Osteoblast (primary cell): ENCODE results near the gene FAM117B. TPM values are rescaled to one million over a fixed set of nuclear protein-coding genes. Genes with fewer than 3 reads are reported as not detected.

Experiments
- DNase-seq: peaks from one replicate; pipeline ENCODE4 v3.0.0; 2011; ENCODE audit warnings: low spot score, mixed read lengths; ENCODE audit not compliant: insufficient read length; ENCODE audit errors: missing footprints
- H2AFZ ChIP-seq: 2 replicates; pipeline ENCODE4 v1.6.0; 2011; ENCODE audit warnings: mild to moderate bottlenecking, low read length
- H3K27ac ChIP-seq: 2 replicates; pipeline ENCODE4 v1.5.1; 2011; ENCODE audit warnings: mild to moderate bottlenecking, low read depth, low read length, moderate library complexity
- H3K27me3 ChIP-seq: 2 replicates; pipeline ENCODE4 v1.6.0; 2012; ENCODE audit warnings: mild to moderate bottlenecking, control low read depth, inconsistent platforms, low read length, moderate library complexity; ENCODE audit not compliant: insufficient read depth
- H3K36me3 ChIP-seq: 2 replicates; pipeline ENCODE4 v1.5.1; 2011; ENCODE audit warnings: mild to moderate bottlenecking, low read length, control low read depth, moderate library complexity; ENCODE audit not compliant: insufficient read depth
- H3K4me1 ChIP-seq: 2 replicates; pipeline ENCODE4 v1.5.1; 2011; ENCODE audit warnings: mild to moderate bottlenecking, low read length, control low read depth, moderate library complexity; ENCODE audit not compliant: insufficient read depth
- H3K4me2 ChIP-seq: 2 replicates; pipeline ENCODE4 v1.6.0; 2011; ENCODE audit warnings: mild to moderate bottlenecking, low read length; ENCODE audit not compliant: insufficient read depth
- H3K4me3 ChIP-seq: fragments of 200-600 bp; sonication (generic); 3 replicates; pipeline ENCODE4 v1.5.1; 2012; ENCODE audit warnings: mild to moderate bottlenecking, low read length, inconsistent platforms; ENCODE audit not compliant: insufficient read depth
- H3K79me2 ChIP-seq: 2 replicates; pipeline ENCODE4 v1.6.0; 2012; ENCODE audit warnings: mild to moderate bottlenecking, low read length, control low read depth, inconsistent platforms; ENCODE audit not compliant: insufficient read depth
- H3K9me3 ChIP-seq: 2 replicates; pipeline ENCODE4 v1.5.1; 2011; ENCODE audit warnings: low read depth, low read length, control low read depth
- H4K20me1 ChIP-seq: 2 replicates; pipeline ENCODE4 v1.6.0; 2012; ENCODE audit warnings: mild to moderate bottlenecking, low read length, control low read depth; ENCODE audit not compliant: insufficient read depth
- CTCF ChIP-seq: IDR thresholded peaks from 2 replicates; pipeline ENCODE4 v1.5.1; 2011; ENCODE audit warnings: mild to moderate bottlenecking, low read depth, low read length, moderate library complexity; ENCODE audit errors: extremely low read depth
- total RNA-seq: library from RNA; depleted of rRNA; stranded (reverse); fragments of >200 nt; gene quantifications from 2 replicates; pipeline ENCODE4 v1.2.3, GENCODE V29; 2012

FAM117B gene
- total RNA-seq, 1 donor: 2.9 TPM

DNA sequence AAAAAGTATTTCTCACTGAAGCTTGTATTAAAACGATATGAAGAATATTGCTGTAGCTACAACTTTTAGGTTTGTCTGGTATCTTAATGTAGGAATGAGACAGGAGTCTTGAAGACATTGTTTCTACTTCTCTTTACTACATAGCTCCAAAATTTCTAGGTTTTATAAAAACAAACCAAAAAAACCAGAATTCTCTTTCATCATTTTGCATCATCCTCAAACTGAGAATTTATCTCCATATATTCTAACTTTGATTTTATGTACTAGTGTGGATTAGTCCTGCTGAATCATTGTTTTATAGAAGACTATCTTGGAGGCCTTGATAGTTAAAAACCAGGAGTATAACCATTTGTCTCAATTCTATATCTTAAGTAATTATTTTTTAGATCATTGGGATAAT is 136.6 kb downstream of the FAM117B start:
- Histone ChIP-seq H3K9me3 (no peaks in the 10 kb centered on the region), H3K36me3 (no peaks in the 10 kb centered on the region)
- peak; percentile 22 for DNase-seq

DNA sequence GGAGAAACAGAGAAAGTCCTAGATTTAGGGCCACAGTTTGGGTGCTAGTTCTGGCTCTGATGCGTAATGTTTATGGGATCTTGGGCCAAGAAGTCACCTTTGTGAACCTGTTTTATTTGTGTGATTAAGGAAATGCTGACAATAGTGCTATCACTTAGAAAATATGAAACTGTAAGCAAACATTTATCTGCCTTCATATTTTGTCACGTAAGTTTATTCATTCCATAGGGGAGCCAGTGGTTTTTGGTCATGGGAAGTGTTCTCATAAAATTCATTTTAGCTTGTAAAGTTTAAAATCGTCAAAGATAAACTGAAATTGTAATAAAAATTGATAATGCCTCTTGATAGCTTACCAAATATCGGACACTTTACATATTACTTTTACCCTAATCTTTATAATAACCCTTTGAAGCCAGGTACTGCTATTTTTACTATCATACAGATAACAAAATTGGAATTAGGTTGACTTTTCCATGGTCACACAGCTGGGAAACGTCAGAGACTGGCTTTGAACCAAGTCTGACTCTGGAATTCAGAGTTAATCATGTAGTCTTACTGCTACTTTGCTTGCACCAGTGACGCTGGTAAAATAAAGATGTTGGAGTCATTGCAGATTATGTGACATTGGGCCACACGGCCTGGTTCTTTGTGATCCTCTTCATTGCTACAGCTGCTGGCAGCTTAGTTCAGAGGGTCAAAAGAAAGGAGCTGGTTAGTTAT is 137.1 kb downstream of the FAM117B start:
- Histone ChIP-seq H4K20me1 (no peaks in the 10 kb centered on the region), H3K36me3 (no peaks in the 10 kb centered on the region), H3K9me3 (no peaks in the 10 kb centered on the region), H3K27me3 (no peaks in the 10 kb centered on the region), H3K27ac (no peak overlapping the region), H3K4me2 (no peak overlapping the region), H3K79me2 (no peaks in the 10 kb centered on the region), H3K4me1 (no peaks in the 10 kb centered on the region), H2AFZ (no peak overlapping the region), H3K4me3 (no peak overlapping the region)
- TF ChIP-seq CTCF: no peak
- DNase-seq: peak; percentile 3

More for the DNA sequence above, 136.6 kb downstream of the FAM117B start:
- H3K4me3 ChIP-seq: no peak overlapping the region
- no peaks in the 10 kb centered on the region for H3K79me2 ChIP-seq
- H4K20me1 ChIP-seq: no peaks in the 10 kb centered on the region
- H3K27ac ChIP-seq: no peak overlapping the region
- H3K4me2 ChIP-seq: no peak overlapping the region
- no peaks in the 10 kb centered on the region for H3K27me3 ChIP-seq
- TF ChIP-seq CTCF: no peak
- H3K4me1 ChIP-seq: no peaks in the 10 kb centered on the region
- no peak overlapping the region for H2AFZ ChIP-seq

DNA sequence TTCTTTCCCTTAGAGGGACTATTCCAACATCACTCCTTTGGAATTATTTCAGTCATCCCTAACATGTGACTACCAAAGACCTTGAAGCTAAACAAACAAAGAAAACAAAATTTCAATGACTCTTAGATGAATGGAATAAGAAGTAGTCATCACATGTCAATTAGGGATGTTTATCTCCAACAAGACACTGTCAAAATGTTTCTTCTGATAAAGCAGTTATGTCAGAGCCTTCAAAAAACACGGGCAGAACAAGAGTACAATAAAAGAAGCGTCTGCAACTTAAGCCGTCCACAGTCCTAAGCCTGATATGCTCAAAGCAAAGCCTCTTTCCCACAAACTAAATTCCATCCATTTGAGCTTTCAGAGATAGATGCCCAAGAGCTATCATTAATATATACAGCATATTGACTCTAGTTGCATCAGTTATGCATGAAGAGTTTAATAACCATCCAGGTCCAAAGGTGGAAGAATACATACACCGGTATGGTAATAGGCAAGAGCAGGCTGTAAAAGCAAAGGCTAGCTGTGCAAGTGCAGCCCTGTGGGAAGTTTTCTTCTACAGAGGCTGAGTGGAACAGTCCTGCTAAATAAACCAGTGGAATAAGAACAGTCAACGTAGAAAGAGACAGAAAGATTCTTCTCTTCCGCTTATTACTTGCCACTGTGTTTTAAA is 138.7 kb downstream of the FAM117B start:
- Histone ChIP-seq H3K4me1 (no peaks in the 10 kb centered on the region), H3K4me2 (no peak overlapping the region), H3K4me3 (no peak overlapping the region), H4K20me1 (no peaks in the 10 kb centered on the region), H3K79me2 (no peaks in the 10 kb centered on the region), H2AFZ (no peak overlapping the region), H3K9me3 (no peaks in the 10 kb centered on the region), H3K27me3 (no peaks in the 10 kb centered on the region), H3K27ac (no peak overlapping the region), H3K36me3 (no peaks in the 10 kb centered on the region)
- no peak for TF ChIP-seq CTCF
- DNase-seq: peak; percentile 41

DNA sequence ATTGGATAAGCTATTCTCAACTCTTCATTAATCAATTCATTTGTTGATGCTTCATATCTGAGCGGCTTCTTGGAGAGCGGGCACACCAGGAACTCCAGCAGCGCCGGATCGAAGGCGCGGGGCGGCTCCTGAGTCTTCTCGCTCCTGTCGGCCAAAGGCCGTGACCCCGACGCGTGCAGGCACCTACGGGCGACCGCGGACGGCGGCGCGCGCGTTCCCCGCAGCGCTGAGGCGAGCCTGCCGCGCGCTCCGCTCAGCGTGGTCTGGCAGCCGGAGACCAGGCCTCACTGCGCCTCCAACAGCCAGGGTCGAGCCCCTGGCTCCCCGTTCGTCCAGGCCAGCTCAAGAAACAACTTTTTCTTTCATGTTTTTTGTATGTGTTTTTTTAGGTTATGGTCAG is 139.3 kb downstream of the FAM117B start:
- no peaks in the 10 kb centered on the region for H3K27me3 ChIP-seq
- no peaks in the 10 kb centered on the region for H3K4me1 ChIP-seq
- H3K4me2 ChIP-seq: no peak overlapping the region
- no peaks in the 10 kb centered on the region for H3K9me3 ChIP-seq
- H3K27ac ChIP-seq: no peak overlapping the region
- no peak for TF ChIP-seq CTCF
- no peaks in the 10 kb centered on the region for H3K79me2 ChIP-seq
- H3K36me3 ChIP-seq: no peaks in the 10 kb centered on the region
- no peak overlapping the region for H3K4me3 ChIP-seq
- no peaks in the 10 kb centered on the region for H4K20me1 ChIP-seq
- no peak overlapping the region for H2AFZ ChIP-seq
- DNase-seq: no peak
